Urothelium cell line (cell line): Measurements from ENCODE around the gene CMTM7.
"Not testable (repeated sequence)": the region's sequence is repeated elsewhere in the genome, so short reads cannot be mapped to it uniquely, and the experiment has no call there.

Source experiments
- DNase-seq: peaks from one replicate; pipeline ENCODE4 v3.0.0; 2011; ENCODE audit warnings: low spot score, mixed read lengths
- FAIRE-seq: peaks from 2 replicates; lab custom pipeline; 2011; peaks lifted over from hg19 to GRCh38; lab: Jason Lieb, UNC

Gene CMTM7

GRCh38 chr3:32379831-32380500, 11.7 kb upstream of the CMTM7 start:
- no peak for DNase-seq
- no peak for FAIRE-seq

- no peak for FAIRE-seq
- DNase-seq, result no peak
These were observed 9.7 kb upstream of the CMTM7 start for GRCh38 chr3:32381922-32382321.

- DNase-seq (no peak), FAIRE-seq (no peak)
These were observed 8.4 kb upstream of the CMTM7 start for GRCh38 chr3:32383136-32383711.

DNA sequence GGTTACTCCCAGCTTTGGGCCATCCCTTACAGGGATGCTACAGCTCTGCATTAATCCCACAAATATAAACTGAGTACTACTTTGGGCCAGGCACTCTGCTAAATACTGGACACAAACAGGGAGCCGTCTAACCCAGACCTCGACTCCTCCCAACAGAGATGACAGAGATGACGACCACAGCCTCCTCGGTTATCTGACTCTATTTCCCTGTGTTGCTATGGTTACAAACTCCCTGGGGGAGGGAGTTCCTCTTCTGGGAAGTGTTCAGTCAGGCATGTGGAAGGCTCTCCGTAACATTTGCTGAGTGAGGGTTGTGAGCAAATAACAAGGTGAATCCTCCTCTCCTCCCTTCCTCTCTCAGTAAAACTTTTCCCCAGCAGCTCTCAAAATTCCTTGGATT, 6.7 kb upstream of the CMTM7 start:
- no peak for FAIRE-seq
- no peak for DNase-seq

- no peak for FAIRE-seq
- DNase-seq, result no peak
These were observed 4.1 kb upstream of the CMTM7 start for GRCh38 chr3:32387512-32387911.

- not testable (repeated sequence) for FAIRE-seq, DNase-seq
These were observed 2.1 kb upstream of the CMTM7 start for GRCh38 chr3:32389577-32389976.

- FAIRE-seq (peak; percentile 20), DNase-seq (peak; percentile 44)
These were observed 1.1 kb downstream of the CMTM7 start for GRCh38 chr3:32392536-32393302.

DNA sequence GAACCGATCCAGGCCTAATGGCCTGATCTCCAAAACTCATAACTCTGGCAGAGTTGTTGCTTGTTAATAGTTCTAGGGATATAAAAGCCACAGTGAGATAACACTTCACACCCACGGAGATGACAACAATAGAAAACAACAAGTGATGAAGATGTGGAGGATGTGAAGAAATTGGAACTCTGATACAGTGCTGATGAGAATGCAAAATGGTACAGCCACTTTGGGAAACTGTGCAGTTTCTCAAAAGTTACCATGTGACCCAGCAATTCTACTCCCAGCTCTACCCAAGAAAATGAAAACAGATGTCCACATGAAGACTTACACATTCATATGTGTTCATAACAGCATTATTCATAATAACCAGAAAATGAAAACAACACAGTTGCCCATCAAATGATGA, 3.8 kb downstream of the CMTM7 start:
- FAIRE-seq (no peak), DNase-seq (no peak)

DNA sequence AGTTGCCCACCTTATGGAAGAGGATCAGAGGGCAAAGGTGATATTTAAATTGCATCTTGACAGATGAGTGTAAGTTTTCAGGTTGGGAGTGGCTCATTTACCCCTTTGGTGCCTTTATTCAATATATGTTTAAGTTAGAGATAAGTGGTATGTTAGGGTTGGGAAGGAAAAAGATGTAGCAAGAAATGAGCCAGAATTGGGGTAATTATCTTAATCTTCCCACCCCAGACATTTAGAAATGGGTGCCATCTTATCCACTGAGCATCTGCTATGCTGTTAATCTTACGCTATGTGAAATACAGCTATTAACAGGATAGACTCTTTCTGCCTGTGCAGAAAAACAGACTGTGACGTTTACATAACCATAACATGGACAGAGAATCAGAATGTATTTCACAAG, 6.3 kb downstream of the CMTM7 start:
- DNase-seq, result no peak
- no peak for FAIRE-seq

GRCh38 chr3:32398531-32398930, 6.9 kb downstream of the CMTM7 start:
- DNase-seq (no peak), FAIRE-seq (no peak)

- peak; percentile 74 for FAIRE-seq
- peak; percentile 34 for DNase-seq
These were observed 7.5 kb downstream of the CMTM7 start for GRCh38 chr3:32399030-32399620.

GRCh38 chr3:32401126-32401525, 9.5 kb downstream of the CMTM7 start:
- no peak for FAIRE-seq
- DNase-seq, result no peak

DNA sequence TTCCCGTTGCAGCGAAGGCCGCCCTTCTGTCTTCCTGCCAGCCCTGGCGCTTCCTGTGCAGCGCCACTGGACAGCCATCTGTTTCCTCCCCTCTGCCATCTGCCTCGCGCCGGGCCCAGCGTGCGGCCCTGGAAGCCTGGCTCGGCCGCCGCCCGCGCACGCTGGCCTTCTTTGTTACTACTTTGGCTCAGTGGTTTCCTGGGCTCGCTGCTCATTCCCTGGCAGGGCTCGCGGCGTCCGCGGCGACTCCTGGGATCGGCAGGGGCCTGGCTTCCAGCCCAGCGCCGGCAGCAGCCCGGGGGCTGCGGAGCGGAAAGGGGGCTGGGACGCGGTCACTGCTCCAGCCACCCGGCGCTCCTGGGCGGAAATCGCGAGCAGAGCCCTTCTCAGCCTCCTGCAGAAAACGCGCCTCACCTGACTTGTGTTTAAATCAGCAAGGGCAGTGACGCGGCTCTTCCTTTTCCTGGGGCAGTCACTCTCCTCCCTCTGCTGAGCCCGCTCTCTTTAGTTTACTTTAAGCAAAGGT, 10.0 kb downstream of the CMTM7 start:
- DNase-seq (peak; percentile 78), FAIRE-seq (no peak)

- FAIRE-seq (no peak), DNase-seq (no peak)
These were observed 12.0 kb downstream of the CMTM7 start for GRCh38 chr3:32403663-32404062.

GRCh38 chr3:32404714-32405113, 13.1 kb downstream of the CMTM7 start:
- FAIRE-seq (no peak), DNase-seq (no peak)

GRCh38 chr3:32405155-32405554, 13.5 kb downstream of the CMTM7 start:
- DNase-seq, result no peak
- FAIRE-seq, result no peak

- DNase-seq, result no peak
- FAIRE-seq, result no peak
These were observed 14.2 kb downstream of the CMTM7 start for GRCh38 chr3:32405711-32406323.

GRCh38 chr3:32406486-32407408, 15.1 kb downstream of the CMTM7 start:
- DNase-seq, result no peak
- FAIRE-seq, result no peak

GRCh38 chr3:32410367-32411246, 19.0 kb downstream of the CMTM7 start:
- no peak for DNase-seq

More at GRCh38 chr3:32410367-32411246, 19.0 kb downstream of the CMTM7 start:
- FAIRE-seq, result no peak
